Inferior parietal cortex (tissue), 1 donor: ENCODE measurements around the gene HSD11B2.

Experiments used
- DNase-seq: peaks from one replicate; pipeline ENCODE4 v3.0.0-alpha.2; 2016; ENCODE audit errors: extremely low spot score

The HSD11B2 gene

DNA sequence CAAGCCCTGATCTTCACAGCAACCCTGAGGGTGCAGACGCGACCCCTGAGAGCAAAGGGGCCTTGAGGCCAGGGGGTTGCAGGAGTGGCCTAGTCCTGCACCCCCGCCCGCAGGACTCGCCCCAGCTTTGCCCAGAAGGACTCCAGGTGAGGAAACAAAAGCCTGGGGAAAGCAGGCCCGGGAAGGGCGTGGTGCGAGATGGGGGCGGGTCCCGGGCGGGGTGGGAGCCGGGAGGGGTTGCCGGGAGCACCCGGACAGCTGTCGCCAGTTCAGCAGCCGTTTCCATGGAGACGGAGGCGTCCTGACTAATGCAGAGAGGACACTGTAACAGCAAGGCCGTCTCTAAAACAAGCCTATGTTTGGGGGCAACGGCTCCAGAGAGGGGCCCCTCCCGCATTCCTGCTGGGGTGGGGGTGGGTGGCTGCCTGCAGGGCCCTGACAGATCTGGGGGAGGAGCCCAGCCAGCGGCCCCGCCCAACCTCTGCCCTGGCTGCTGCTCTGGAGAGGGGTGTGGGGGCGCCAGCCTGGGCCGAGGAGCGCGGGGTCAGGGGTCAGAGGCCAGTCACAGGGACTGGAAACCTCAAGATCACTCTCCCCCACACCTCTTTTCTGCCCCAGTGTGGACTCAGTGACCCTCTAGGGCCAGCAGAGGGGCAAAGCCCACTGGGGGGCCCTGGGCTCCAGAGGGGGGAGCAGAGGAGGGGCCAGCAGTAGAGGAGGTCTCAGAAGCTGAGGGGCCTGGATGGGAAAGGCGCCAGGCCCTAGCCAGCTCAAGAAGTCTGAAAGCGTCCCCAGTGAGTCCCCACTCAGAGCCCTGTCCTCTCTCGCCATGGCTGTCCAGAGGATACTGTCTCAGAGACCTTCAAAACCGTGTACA is 34.5 kb upstream of the HSD11B2 start:
- DNase-seq: peak; percentile 31

DNA sequence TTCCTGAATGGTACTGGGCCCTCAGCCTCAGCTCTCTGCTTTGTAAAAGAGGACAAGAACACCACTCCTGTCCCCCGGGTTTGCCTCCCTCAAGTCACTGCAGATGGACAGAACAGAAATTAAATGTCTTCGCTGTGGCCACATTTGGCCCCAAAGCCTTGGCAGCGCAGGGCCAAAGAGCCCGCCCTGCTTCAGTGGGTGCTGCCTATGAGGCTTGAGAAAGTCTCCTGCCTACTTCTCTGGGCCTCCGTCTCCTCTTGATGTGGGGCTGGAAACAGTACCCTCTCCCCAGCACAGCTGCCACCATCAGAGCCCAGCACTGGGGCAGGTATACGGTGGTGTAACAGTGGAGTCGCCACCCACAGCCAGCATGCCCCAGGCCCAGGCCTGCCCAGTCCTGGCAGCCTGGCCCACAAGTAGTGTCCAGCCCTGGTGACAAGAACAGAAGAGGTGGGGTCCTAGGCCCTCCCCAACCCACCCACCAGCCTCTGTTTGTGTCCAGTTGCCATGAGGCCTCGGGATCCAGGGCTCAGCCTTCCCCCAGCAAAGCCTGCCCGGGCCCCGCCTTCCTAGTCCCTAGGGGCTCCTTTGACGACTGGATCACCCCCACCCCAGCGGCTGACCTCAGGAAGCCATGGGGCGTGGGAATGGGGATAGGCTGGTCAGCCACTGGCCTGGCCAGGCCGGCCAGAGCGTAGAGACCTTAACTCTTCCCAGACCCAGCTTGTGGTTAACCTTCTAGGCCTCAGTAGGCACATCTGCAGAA is 33.7 kb upstream of the HSD11B2 start:
- DNase-seq: no peak

GRCh38 chr16:67397812-67398545 is 32.9 kb upstream of the HSD11B2 start:
- DNase-seq: no peak

- no peak for DNase-seq
These were observed 32.2 kb upstream of the HSD11B2 start for GRCh38 chr16:67398546-67399217.

- peak; percentile 44 for DNase-seq
These were observed 31.6 kb upstream of the HSD11B2 start for GRCh38 chr16:67399218-67399733.

- DNase-seq: no peak
These were observed 30.9 kb upstream of the HSD11B2 start for GRCh38 chr16:67399749-67400704.

GRCh38 chr16:67400901-67401300 is 30.0 kb upstream of the HSD11B2 start:
- no peak for DNase-seq

DNA sequence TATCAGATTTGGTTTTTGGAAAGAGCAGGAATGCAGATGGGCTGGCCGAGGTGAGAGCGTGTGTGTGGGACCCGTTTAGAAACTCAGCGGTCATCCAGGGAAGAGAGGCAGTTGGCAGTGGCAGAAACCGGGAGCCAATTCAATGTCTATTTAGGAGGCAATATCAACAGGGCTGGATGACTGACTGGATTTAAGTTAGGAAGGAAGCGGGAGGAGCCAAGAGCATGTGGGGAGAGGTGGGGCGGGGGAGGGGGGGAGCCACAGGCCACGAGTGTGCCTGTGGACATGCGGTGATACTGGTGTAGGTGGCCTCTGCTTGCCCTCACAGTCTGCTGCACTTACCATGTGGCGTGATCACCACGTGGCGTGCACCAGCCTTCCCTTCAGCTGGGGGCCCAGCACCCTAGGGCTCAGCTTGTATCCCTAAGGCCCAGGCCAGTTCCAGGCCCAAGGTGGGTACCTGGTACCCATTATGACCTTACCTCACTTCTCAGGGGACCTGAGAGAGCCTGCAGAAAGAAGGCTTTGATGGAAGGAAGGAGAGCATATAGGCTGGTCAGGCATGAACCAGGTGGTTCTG is 26.9 kb upstream of the HSD11B2 start:
- no peak for DNase-seq

DNA sequence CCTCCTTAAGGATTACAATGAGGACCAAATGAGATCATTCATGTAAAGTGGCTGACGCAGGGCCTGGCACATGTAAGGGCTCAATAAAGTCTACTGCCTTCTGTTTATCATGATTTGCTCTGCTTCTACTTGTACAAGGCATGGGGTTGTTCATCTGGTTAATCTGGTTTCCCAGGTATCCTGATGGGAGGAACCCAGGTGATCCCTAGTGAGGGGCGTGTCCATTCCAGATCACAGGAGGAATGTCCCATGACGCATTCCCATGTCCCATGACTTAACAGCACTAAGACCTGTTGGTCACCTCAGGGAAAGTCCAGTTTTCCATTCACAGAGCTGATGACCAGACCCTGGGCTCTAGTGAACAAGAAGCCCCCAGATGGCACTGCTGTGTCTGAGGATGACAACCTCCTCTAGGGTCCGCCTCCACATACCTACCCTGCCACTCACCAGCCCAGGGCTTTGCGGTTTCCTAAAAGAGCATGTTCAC is 26.1 kb upstream of the HSD11B2 start:
- DNase-seq: no peak

DNA sequence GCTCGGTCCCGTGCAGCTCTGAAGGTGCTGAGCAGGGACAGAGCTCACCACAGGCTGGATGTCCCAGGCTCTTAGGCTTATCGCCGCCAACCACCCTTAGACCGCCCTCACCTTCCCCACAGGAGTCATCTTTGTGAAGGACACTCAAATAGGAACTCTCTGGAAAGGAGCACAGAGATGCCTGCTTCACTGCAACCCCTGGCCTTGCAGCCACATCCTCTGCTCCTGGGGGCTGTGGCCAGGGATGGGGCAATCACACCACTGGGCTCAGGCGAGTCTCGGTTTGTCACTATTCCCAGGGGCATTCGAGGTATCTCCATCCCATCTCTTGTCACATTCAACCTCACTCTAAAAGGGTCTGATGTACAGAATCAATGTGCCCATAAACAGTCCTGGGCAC is 25.6 kb upstream of the HSD11B2 start:
- DNase-seq: no peak

- DNase-seq: peak; percentile 17
These were observed 24.6 kb upstream of the HSD11B2 start for GRCh38 chr16:67406111-67406971.

- no peak for DNase-seq
These were observed 23.6 kb upstream of the HSD11B2 start for GRCh38 chr16:67407176-67407787.

DNA sequence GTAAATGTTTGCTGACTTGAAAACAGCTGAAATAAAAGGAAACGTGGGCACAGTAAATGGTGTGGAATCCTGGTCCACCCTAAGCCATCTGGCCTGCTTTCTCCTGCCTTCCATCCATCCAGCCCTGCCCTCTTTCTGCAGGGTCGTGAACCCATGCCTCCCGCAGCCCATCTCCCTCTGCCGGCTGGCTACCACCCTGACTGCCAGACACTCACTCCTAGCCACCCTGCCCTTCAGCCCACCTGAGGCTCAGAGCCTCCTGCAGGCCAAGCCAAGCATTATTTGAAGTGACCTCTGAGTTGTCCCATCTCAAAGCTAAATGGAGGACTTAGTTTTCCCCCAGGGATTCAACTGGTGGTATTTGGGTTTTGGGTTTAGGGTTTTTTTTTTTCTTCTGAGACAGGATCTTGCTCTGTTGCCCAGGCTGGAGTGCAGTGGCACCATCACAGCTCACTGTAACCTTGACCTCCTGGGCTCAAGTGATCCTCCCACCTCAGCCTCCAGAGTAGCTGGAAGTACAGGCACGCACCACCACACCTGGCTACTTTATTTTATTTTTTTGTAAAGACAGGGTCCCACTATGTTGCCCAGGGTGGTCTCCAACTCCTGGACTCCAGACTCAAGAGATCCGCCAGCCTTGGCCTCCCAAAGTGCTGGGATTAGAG is 23.0 kb upstream of the HSD11B2 start:
- DNase-seq: no peak

GRCh38 chr16:67409631-67410030 is 21.3 kb upstream of the HSD11B2 start:
- no peak for DNase-seq

GRCh38 chr16:67411339-67411738 is 19.6 kb upstream of the HSD11B2 start:
- no peak for DNase-seq

- DNase-seq: no peak
These were observed 18.6 kb upstream of the HSD11B2 start for GRCh38 chr16:67412294-67412693.

- DNase-seq: no peak
These were observed 16.7 kb upstream of the HSD11B2 start for GRCh38 chr16:67413978-67414911.
